Kidney glomerular epithelial cell (primary cell): ENCODE measurements around the gene YKT6.

Experiments
- DNase-seq: peaks from one replicate; lab custom pipeline; 2025; lab: John Stamatoyannopoulos, UW

YKT6 gene

GRCh38 chr7:44232901-44233715, 32.3 kb downstream of the YKT6 start:
- DNase-seq: no peak

DNA sequence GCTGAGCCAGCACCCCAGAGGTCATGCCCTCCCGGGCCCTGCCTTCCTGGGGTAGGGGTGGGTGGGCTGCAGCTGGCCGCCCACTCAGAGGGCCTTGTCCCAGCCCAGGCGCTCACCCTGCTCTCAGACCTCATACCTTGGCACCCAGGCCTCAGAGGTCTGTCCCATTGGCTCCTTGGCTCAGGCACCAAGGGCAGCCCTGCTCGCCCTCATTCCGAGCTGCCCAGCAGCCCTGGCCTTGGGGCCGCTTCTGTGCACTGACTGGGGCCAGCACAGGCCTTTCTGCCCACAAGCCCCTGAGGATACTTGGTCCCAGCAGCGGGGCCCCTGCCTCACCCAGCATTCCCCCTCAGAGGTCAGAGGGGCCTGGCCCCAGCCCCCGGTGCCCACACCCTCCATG, 34.3 kb downstream of the YKT6 start:
- DNase-seq: no peak

GRCh38 chr7:44235582-44236332, 35.0 kb downstream of the YKT6 start:
- no peak for DNase-seq

DNA sequence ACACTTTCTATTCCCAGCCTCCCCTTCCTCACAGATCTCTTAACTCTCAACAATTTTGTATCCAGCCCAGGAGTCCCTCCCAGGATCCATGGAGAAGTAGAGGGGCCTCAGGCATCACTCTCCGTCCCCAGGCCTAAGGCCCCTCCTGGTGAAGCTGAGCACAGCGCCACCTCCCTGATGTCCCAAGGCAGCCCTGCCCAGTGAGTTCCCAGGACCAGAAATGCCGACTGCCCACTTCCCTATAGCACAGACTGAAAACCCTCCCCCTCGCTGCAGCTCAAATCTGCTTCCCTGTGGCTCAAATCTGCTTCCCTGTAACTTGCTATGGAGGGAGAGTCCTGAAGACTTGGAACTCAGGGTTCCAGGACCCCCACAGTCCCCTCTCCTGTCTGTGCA, 35.6 kb downstream of the YKT6 start:
- no peak for DNase-seq

DNA sequence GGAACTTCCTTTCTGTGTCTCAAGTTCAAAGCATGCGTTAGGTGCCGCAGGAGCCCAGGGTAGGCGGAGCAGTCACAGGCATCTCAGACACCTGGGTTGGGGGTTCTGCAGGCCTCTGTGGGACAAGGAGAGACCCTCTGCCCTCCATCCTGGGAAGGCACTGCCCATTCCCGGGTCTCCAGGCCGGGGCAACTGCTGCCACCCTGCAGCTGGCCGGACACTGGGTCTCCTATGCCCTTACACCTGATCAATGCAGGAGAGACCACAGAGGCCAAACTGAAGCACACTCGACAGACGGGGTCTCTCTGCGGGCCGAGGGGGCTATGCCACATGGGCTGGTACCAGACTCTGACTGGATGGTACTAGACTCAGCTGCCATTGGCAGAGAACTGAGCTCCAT, 36.9 kb downstream of the YKT6 start:
- no peak for DNase-seq

DNA sequence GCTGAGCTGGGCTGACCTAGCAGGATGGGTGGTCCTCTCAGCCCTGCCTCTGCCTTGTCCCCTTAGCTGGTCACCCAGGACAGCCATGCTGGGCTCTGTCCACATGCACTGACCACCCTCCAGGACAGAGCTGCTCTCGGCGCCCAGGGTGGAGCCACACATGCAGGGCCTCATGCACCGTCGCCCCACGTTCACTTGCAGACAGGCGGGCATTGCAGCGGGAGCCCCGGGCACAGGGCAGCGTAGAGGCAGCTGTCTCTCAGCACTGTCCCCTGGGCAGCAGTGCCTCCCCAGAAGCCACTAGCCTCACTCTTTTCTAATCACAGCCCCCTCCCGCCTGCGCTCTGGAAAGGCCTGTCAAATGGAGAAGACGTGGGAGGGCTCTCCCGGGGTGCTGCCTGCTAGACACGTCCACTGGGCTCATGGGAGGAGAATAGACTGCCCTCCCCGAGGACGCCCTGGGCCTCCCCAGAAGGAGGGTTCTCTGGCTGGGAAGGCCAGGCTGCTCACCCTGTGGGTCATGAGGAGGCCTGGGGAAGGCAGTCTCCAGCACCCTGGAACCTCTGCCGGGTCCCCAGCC, 37.4 kb downstream of the YKT6 start:
- no peak for DNase-seq

GRCh38 chr7:44239361-44239760, 38.6 kb downstream of the YKT6 start:
- no peak for DNase-seq

DNA sequence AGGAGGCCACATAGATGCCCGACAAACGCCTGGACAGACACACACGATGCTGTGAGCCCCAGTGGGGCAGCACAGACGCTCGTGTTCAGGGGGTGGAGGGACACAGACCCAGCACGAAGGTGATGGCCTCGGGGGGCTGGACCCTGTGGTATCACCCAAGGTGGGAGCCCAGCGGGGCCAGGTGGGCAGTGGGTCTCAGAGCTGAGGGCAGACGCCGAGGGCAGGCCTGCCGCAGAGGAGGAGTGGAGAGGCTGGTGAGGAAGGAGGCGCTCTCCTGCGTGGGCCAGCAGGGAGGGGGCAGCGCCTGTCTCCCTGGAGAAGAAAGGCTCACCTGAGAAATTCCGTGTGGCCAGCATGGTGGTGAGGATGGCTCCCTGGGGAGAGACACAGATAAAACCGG, 39.6 kb downstream of the YKT6 start:
- DNase-seq: no peak

GRCh38 chr7:44240983-44241510, 40.3 kb downstream of the YKT6 start:
- peak; percentile 76 for DNase-seq

- DNase-seq: no peak
These were observed 41.3 kb downstream of the YKT6 start for GRCh38 chr7:44242091-44242490.

DNA sequence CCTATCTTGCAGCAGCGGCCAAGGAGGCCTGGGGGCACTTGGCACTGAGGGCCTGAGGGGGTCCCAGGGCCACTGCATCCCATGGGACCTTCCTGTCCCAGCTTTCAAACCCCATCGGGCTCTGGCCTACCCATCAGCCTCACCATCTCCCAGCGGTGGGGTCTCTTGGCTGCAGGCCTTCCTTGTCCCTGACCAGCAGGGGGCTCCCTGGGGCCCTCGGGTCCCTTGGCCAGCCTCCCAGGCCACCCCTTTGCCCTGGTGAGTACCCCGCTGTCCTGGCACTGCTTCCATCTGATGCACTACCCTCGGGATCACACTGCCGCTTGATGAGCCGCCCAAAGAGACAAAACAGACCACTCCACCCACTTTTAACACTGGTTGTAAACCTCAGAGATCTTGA, 43.5 kb downstream of the YKT6 start:
- no peak for DNase-seq

- DNase-seq: no peak
These were observed 45.8 kb downstream of the YKT6 start for GRCh38 chr7:44246396-44247113.

GRCh38 chr7:44247868-44248651, 47.3 kb downstream of the YKT6 start:
- DNase-seq: no peak

GRCh38 chr7:44249639-44250234, 49.0 kb downstream of the YKT6 start:
- DNase-seq: no peak

GRCh38 chr7:44251269-44251668, 50.5 kb downstream of the YKT6 start:
- DNase-seq: no peak

- no peak for DNase-seq
These were observed 51.1 kb downstream of the YKT6 start for GRCh38 chr7:44251881-44252280.

- DNase-seq: no peak
These were observed 55.7 kb downstream of the YKT6 start for GRCh38 chr7:44256459-44256858.

DNA sequence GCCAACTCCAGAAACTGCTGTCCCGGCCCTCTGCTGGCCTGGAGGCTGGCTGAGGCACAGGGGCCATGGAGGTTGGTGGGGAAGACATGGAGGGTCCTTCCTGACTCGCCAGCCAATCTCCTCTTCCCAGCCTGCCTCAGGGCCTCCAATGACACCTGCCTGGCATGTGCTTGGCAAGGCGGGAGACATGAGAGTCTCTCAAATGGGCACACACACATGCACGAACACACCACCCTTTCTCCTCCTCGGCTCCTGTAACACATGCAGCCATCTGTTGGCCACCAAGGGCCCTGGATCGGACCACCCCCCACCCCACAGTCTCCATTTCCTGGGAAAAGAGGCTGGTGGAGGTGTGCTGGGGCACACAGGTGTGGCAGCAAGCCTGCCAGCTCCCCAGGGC, 56.4 kb downstream of the YKT6 start:
- no peak for DNase-seq

DNA sequence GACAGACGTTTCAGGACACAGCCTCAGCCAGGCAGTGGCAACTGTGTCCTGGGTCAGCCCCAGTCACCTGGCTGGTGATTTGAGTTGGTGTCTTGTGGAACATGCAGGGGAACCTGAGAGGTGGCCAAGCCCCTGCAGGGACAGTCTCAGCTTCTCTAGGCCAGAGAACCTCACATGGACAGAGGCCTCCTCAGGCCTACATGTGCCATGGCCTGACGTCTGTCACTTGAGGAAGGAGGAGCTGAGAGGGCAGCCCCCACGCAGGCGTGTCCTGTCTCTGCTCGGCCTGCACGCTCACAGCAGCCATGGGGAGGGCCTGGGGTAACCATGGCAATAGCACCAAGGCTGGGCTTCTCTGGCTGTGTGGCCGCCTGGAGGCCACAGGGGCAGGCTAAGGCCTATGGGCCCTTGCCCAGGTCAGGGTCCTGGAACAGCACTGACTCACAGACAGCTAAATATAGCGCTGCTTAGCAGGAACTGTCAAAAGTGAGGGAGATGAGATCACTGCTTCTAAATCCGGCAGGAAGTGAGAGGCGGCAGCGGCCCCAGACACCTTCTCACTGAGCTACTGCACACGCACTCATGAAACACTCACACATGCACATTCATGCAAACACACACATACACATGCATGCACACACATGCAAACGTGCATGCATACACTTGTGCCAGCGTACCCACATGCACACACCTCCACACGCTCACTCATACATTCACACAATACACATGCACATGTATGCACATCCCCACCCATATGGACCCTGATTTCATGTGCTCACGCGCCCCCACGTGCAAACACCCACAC, 57.0 kb downstream of the YKT6 start:
- DNase-seq: peak; percentile 81

GRCh38 chr7:44258423-44258760, 57.6 kb downstream of the YKT6 start:
- DNase-seq: no peak
